NCI-H345 treated with DMSO at 0.1 percent for 48 hours (cell line): Measurements from ENCODE around the gene PAQR4.
A peak's percentile ranks its signal among the peaks of the same experiment; 100 is the strongest.
"Not testable (repeated sequence)": the region's sequence is repeated elsewhere in the genome, so short reads cannot be mapped to it uniquely, and the experiment has no call there.

Experiments used
- DNase-seq: peaks from one replicate; lab custom pipeline; 2025; ENCODE audit not compliant: unreplicated experiment; lab: John Stamatoyannopoulos, UW

Gene PAQR4

DNA sequence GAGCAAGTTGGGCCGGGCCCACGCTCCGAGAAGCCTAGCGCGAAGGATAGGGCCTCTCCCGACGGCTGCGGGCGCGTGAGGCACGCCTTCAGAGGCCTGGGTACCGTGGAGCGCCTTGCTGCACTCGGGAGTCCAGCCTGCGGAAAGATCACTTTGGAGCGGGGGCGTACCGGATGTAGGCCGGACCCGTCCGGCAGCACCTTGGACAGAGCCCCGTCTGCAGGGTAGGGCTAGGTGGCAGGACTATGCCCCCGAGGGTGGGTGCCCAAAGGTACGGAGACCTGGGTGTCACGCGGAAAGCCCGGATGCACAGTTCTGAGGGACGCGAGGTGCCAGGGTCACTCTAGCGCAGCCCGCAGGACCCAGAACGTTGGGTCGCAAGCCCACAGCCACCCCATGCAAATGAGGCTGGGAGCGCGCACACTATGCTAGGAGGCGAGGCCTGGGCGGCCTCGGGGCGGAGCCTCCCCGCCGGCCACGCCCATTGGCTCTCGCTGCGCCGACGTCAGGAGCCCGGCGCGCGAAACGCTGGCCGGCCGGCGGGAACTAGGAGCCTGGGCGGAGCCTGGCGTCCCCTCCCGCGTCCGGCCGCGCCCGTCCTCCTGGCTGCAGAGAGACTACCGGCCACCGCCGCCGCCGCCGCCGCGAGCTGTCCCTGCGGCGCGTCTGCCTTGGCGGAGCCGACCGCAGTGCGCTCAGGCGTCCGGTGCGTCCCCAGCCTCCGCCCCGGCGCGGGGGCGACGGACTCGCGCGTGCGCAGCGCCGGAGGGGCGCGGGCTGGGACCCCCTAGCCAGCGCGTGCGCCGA is at the start of gene PAQR4:
TSS of gene PAQR4 (plus strand) at position 611 of the 807 bp plus-strand sequence. CDS start 327 bp downstream, outside the sequence.
- DNase-seq = peak; percentile 77

- DNase-seq = peak; percentile 32
These were observed 49.5 kb upstream of the PAQR4 start for GRCh38 chr16:2919511-2920255.

DNA sequence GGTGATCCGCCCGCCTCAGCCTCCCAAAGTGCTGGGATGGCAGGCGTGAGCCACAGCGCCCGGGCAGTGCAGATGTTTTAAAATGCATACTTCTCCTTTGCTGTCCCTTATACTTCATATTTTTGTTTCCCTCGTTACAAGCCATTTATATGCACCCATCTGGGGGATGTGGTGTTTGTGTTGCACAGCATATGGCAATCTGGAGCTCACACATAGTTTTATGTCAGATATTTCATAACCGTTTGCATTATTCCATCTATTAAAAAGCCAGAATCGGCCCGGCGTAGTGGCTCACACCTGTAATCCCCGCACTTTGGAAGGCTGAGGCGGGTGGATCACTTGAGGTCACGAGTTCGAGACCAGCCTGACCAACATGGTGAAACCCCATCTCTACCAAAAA is 45.7 kb upstream of the PAQR4 start:
- no peak for DNase-seq

GRCh38 chr16:2924901-2925755 is 44.0 kb upstream of the PAQR4 start:
- no peak for DNase-seq

GRCh38 chr16:2925951-2926649 is 43.0 kb upstream of the PAQR4 start:
- DNase-seq = no peak

- DNase-seq = no peak
These were observed 42.5 kb upstream of the PAQR4 start for GRCh38 chr16:2926650-2926999.

- DNase-seq = peak; percentile 87
These were observed 42.0 kb upstream of the PAQR4 start for GRCh38 chr16:2927010-2927646.

GRCh38 chr16:2928151-2928550 is 41.0 kb upstream of the PAQR4 start:
- not testable (repeated sequence) for DNase-seq

DNA sequence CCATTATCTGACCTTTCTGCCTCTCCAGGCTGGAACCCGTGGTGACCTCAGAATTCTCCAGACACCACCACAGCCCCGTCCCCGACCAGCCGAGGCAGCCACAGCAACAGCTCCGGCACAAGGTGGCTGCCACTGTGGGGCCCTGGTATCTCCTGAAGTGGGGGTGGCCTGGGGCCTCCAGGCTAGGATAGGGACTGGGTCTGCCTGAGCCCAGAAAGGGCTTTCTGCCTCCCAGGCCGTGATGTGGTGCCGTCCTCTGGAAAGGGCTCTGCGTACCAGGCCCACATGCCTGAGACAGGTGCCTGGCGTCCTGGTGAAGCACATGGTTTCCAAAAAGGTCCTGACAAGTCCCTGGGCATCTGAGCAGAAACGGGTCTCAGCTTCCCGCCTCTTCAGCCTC is 40.4 kb upstream of the PAQR4 start:
- no peak for DNase-seq

GRCh38 chr16:2929693-2930092 is 39.5 kb upstream of the PAQR4 start:
- DNase-seq = no peak

DNA sequence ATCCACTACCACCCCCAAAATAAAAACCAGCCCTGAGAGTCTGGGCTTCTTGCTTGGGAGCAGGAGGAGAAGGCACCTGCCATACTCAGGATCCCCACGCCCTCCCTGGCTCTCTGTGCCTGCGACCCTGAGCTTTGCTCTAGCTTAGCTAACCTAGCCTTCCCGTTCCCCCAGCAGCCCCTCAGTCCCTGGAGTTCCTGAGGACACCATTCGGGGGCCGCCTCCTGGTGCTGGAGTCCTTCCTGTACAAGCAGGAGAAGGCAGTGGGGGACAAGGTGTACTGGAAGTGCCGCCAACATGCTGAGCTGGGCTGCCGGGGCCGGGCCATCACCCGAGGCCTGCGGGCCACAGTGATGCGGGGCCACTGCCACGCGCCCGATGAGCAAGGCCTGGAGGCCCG is 38.9 kb upstream of the PAQR4 start:
- no peak for DNase-seq

DNA sequence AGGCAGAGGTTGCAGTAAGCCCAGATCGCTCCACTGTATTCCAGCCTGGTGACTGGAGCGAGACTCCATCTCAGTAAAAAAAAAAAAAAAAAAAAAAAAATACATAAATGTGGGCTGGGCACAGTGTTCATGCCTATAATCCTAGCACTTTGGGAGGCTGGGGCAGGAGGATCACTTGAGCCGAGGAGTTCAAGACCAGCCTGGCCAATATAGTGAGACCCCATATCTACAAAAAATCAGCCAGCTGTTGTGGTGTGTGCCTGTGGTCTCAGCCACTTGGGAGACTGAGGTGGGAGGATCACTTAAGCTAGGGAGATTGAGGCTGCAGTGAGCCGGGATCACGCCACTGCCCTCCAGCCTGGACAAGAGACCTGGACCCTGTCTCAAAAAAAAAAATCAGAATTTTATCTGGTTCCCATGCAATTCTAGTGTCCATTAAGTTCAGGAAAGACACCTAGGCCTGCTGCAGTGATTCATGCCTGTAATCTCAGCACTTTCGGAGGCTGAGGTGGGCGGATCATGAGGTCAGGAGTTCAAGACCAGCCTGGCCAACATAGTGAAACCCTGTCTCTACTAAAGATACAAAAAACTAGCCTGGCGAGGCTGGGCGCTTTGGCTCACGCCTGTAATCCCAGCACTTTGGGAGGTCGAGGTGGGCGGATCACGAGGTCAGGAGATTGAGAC is 37.8 kb upstream of the PAQR4 start:
- not testable (repeated sequence) for DNase-seq

DNA sequence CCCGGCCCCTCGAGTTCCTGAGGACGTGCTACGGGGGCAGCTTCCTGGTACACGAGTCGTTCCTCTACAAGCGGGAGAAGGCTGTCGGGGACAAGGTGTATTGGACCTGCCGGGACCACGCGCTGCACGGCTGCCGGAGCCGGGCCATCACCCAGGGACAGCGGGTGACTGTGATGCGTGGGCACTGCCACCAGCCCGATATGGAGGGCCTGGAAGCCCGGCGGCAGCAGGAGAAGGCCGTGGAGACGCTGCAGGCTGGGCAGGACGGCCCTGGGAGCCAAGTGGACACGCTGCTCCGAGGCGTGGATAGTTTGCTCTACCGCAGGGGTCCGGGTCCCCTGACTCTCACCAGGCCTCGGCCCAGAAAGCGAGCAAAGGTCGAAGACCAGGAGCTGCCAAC is 36.0 kb upstream of the PAQR4 start:
- DNase-seq = no peak

DNA sequence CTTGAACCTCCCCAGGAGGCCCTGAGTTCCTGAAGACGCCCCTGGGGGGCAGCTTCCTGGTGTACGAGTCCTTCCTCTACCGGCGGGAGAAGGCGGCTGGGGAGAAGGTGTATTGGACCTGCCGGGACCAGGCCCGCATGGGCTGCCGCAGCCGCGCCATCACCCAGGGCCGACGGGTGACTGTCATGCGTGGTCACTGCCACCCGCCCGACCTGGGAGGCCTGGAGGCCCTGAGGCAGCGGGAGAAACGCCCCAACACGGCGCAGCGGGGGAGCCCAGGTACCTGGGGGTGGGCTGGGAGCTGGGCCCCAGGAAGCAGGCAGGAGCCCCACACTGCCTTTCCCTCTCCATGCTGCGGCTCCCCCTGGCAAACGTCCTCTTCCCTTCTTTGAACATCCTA is 35.4 kb upstream of the PAQR4 start:
- DNase-seq = no peak

DNA sequence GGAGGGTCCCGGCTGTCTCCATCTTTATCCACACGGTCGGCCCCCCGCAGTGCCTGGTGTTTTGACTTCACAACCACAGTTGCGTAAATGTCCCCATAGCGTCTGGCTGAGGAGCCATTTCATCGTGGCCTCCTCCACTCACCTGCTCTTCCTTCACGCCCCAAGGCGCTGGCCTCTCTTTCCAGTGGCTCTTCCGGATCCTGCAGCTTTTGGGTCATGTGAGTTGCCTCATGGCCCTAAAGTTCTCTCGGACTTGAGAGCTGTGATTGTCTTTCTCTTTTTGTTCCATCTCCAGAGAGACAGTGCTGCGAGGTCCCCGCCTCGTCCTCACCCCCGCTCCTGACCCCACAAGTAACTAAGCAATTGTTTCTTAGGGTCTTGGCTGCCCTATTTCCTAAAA is 34.7 kb upstream of the PAQR4 start:
- no peak for DNase-seq

GRCh38 chr16:2936436-2937011 is 32.6 kb upstream of the PAQR4 start:
- no peak for DNase-seq

- DNase-seq = no peak
These were observed 32.0 kb upstream of the PAQR4 start for GRCh38 chr16:2937170-2937569.

DNA sequence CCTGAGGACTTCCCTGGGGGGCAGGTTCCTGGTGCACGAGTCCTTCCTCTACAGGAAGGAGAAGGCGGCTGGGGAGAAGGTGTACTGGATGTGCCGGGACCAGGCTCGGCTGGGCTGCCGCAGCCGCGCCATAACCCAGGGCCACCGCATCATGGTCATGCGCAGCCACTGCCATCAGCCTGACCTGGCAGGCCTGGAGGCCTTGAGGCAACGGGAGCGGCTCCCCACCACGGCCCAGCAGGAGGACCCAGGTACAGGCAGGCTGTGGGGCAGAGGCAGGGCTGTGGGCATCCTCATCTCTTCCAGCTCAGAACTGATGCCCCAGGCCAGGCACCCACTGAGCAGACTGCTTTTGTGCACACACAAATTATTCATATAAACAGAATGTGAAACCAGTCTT is 30.9 kb upstream of the PAQR4 start:
- no peak for DNase-seq

GRCh38 chr16:2939968-2940367 is 29.2 kb upstream of the PAQR4 start:
- no peak for DNase-seq

DNA sequence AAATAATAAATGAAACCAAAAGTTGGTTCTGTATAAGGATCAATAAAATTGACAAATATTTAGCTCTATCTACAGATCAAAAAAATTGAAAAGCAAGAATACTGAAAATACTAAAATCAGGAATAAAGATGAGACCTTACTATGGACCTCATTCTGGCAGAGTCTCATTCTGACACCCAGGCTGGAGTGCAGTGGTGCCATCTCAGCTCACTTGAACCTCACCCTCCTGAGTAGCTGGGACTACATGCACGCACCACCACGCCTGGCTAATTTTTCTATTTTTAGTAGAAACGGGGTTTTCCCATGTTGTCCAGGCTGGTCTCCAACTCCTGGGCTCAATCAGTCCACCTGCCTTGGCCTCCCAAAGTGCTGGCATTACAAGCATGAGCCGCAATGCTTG is 27.1 kb upstream of the PAQR4 start:
- no peak for DNase-seq
